Medulla oblongata (tissue), 1 donor: ENCODE results near the gene GAB3.
A peak's percentile ranks its signal among the peaks of the same experiment; 100 is the strongest.

Experiments used
- DNase-seq: peaks from one replicate; pipeline ENCODE4 v3.0.0-alpha.2; 2015; ENCODE audit errors: extremely low spot score

GAB3 gene

GRCh38 chrX:154750301-154751202 is at the start of gene GAB3:
TSS of gene GAB3 (minus strand) at chrX:154751077. CDS start at chrX:154751025, 52 bp downstream.
- DNase-seq = peak; percentile 8

GRCh38 chrX:154799556-154800348 is 48.9 kb upstream of the GAB3 start:
- DNase-seq = no peak

- no peak for DNase-seq
Measured at GRCh38 chrX:154797006-154797405, 46.1 kb upstream of the GAB3 start.

- DNase-seq = no peak
Measured at GRCh38 chrX:154795016-154795415, 44.1 kb upstream of the GAB3 start.

- no peak for DNase-seq
Measured at GRCh38 chrX:154793084-154793795, 42.4 kb upstream of the GAB3 start.

- DNase-seq = no peak
Measured at GRCh38 chrX:154791939-154792338, 41.1 kb upstream of the GAB3 start.

- no peak for DNase-seq
Measured at GRCh38 chrX:154791467-154791866, 40.6 kb upstream of the GAB3 start.

GRCh38 chrX:154785716-154786115 is 34.8 kb upstream of the GAB3 start:
- no peak for DNase-seq

GRCh38 chrX:154784149-154784995 is 33.5 kb upstream of the GAB3 start:
- DNase-seq = no peak

- DNase-seq = no peak
Measured at GRCh38 chrX:154780968-154781367, 30.1 kb upstream of the GAB3 start.

GRCh38 chrX:154779261-154779660 is 28.4 kb upstream of the GAB3 start:
- no peak for DNase-seq

- no peak for DNase-seq
Measured at GRCh38 chrX:154776753-154777152, 25.9 kb upstream of the GAB3 start.

- DNase-seq = no peak
Measured at GRCh38 chrX:154775419-154776349, 24.8 kb upstream of the GAB3 start.

GRCh38 chrX:154774622-154775021 is 23.7 kb upstream of the GAB3 start:
- DNase-seq = no peak

GRCh38 chrX:154762537-154763296 is 11.8 kb upstream of the GAB3 start, which contains the start of gene DKC1:
TSS of gene DKC1 (plus strand) at chrX:154762864. CDS start at chrX:154762966, 102 bp downstream.
- peak; percentile 93 for DNase-seq

GRCh38 chrX:154761977-154762536 is 11.2 kb upstream of the GAB3 start:
- no peak for DNase-seq

- peak; percentile 33 for DNase-seq
Measured at GRCh38 chrX:154758696-154759095, 7.8 kb upstream of the GAB3 start.

- DNase-seq = no peak
Measured at GRCh38 chrX:154751669-154752271, 893 bp upstream of the GAB3 start.
